Activated B cell treated with CpG ODN at 0.5 μM for 24 hours (primary cell): Measurements from ENCODE around the gene GLB1L3. TPM values are rescaled to one million over a fixed set of nuclear protein-coding genes. Genes with fewer than 3 reads are reported as not detected.

Source experiments
- ATAC-seq: fragments of 200-7000 bp; cut with Tn5 transposase; one replicate; pipeline ENCODE4 v1.10.0; 2021; ENCODE audit warnings: low read depth, mild to moderate bottlenecking, moderate library complexity
- CTCF ChIA-PET: fragments of 350-600 bp; sonication (Branson Sonifier 250); formaldehyde crosslinking; loops from one replicate; lab custom pipeline; 2021; ENCODE audit warnings: antibody characterized with exemption; lab: Charles Lee
- POLR2A ChIA-PET: fragments of 350-600 bp; sonication (Branson Sonifier 250); formaldehyde crosslinking; loops from one replicate; lab custom pipeline; 2021; ENCODE audit warnings: antibody characterized with exemption; lab: Charles Lee
- DNase-seq: peaks from one replicate; pipeline ENCODE4 v3.0.0; 2022
- H3K27ac Mint-ChIP-seq: one replicate; pipeline ENCODE4 v1.8.0; 2020; ENCODE audit warnings: mixed read lengths
- H3K27me3 Mint-ChIP-seq: one replicate; pipeline ENCODE4 v1.8.0; 2021; ENCODE audit warnings: mixed read lengths
- H3K36me3 Mint-ChIP-seq: one replicate; pipeline ENCODE4 v1.8.0; 2021; ENCODE audit warnings: low read depth, mixed read lengths
- H3K4me1 Mint-ChIP-seq: one replicate; pipeline ENCODE4 v1.8.0; 2021; ENCODE audit warnings: mixed read lengths
- H3K4me3 Mint-ChIP-seq: one replicate; pipeline ENCODE4 v1.8.0; 2020; ENCODE audit warnings: mild to moderate bottlenecking, mixed read lengths
- H3K9me3 Mint-ChIP-seq: one replicate; pipeline ENCODE4 v1.8.0; 2020; ENCODE audit warnings: mixed read lengths
- intact Hi-C: fragments of 100-400 bp; cut with micrococcal nuclease; formaldehyde crosslinking; loops from one replicate; pipeline ENCODE4 v1.15.1; 2024
- total RNA-seq: library from RNA; stranded (reverse); gene quantifications from 2 replicates; pipeline ENCODE4 v1.2.3, GENCODE V29; 2022
- TF ChIP-seq, protein P1 (sequence below): fragments of 200-600 bp; IDR thresholded peaks from one replicate; pipeline ENCODE4 v1.8.0; 2022; ENCODE audit warnings: antibody characterized with exemption, mild to moderate bottlenecking

Gene GLB1L3
- total RNA-seq, 1 donor from 2014 or later, result not detected

DNA sequence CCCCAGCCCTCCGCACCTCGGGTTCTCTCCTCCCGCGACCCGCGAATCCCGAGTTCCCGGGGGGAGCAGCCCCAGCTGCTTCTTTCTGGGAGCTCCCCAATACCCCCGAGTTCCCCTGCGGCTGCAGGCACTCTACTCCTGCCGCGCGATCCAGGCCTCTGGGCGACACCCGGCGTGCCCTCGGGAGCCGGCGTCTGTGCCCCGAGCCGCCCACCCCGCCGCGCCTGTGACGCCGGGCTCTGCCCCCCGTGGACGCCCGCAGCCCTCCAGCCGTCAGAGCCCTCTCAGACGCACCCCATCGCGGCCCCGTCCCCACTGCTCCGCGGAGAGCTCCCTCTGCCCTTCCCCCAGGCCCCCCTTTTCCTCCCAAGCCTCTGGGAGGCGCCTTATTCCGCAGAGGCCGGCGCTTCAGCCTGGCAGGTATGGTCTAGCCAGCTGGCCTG lies 56.0 kb downstream of the GLB1L3 start:
- TF ChIP-seq, protein P1, sequence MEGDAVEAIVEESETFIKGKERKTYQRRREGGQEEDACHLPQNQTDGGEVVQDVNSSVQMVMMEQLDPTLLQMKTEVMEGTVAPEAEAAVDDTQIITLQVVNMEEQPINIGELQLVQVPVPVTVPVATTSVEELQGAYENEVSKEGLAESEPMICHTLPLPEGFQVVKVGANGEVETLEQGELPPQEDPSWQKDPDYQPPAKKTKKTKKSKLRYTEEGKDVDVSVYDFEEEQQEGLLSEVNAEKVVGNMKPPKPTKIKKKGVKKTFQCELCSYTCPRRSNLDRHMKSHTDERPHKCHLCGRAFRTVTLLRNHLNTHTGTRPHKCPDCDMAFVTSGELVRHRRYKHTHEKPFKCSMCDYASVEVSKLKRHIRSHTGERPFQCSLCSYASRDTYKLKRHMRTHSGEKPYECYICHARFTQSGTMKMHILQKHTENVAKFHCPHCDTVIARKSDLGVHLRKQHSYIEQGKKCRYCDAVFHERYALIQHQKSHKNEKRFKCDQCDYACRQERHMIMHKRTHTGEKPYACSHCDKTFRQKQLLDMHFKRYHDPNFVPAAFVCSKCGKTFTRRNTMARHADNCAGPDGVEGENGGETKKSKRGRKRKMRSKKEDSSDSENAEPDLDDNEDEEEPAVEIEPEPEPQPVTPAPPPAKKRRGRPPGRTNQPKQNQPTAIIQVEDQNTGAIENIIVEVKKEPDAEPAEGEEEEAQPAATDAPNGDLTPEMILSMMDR, result no peak
- Mint-ChIP-seq H3K4me1 (peaks cover 9% of the 10 kb centered on the region), H3K27ac (no peak overlapping the region), H3K27me3 (peaks cover 47% of the 10 kb centered on the region), H3K9me3 (no peaks in the 10 kb centered on the region), H3K36me3 (no peaks in the 10 kb centered on the region), H3K4me3 (peak overlapping the region; percentile 75)
- DNase-seq (no peak), ATAC-seq (peak; percentile 19)
- intact Hi-C loops, result loop anchor here (5.0 kb wide), 1 partner anchor 55 kb away; the partner anchor contains the start of gene GLB1L3
- ChIA-PET CTCF (no interaction called here), POLR2A (interaction anchor here (1.2 kb wide), 1 partner anchor 108 kb away, joined by 6 read pairs; the partner anchor contains the start of gene NCAPD3)

DNA sequence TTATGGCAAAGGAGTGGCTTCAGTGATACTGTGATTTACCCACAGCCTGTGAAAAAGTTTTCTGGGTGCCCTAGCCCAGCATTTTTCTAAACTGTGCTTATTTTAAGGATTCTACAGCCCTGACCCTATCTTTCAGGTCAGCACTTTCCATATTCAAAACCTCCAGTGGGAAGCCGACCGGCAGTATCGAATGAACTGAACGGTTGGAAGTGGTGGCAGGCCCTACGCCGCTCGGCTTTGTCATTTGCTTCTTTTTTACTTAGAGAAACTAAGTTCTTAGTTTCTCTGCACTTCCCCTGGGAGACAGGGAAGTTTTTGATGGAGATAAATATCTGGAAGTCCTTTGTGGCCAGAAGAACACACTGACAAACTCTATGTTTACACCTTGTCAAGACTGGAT lies 56.6 kb downstream of the GLB1L3 start:
- Mint-ChIP-seq H3K27me3 (peaks cover 44% of the 10 kb centered on the region), H3K4me3 (peak overlapping the region; percentile 68), H3K9me3 (no peaks in the 10 kb centered on the region), H3K36me3 (no peaks in the 10 kb centered on the region), H3K4me1 (peaks cover 9% of the 10 kb centered on the region), H3K27ac (no peak overlapping the region)
- intact Hi-C loops, result loop anchor here (5.0 kb wide), 1 partner anchor 55 kb away; the partner anchor contains the start of gene GLB1L3
- TF ChIP-seq, protein P1, result no peak
- POLR2A ChIA-PET, result interaction anchor here (1.2 kb wide), 1 partner anchor 109 kb away, joined by 6 read pairs; the partner anchor contains the start of gene NCAPD3
- DNase-seq (no peak), ATAC-seq (no peak)
- CTCF ChIA-PET, result no interaction called here

DNA sequence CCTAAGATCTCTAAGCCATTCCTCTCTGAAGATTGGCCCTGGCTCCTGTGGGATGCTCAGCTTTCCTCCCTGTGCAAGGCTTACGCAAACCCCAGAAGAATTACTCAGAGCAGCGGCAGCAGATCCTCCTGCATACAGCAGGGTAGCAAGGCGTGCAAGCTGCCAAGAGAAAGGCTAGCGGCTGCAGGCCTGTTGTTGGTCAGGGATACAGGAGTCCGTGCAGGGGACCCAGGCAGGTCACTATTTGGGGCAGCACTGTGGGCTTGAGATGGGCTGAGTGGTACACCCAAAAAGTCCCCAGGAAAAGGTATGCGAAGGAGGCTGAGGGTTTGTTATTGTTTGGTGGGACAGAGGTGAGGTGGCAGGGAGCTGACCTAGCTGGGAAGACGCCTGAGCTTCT lies 57.1 kb downstream of the GLB1L3 start:
- Mint-ChIP-seq H3K36me3 (no peaks in the 10 kb centered on the region), H3K27ac (no peak overlapping the region), H3K9me3 (no peaks in the 10 kb centered on the region), H3K4me1 (peaks cover 9% of the 10 kb centered on the region), H3K27me3 (peaks cover 44% of the 10 kb centered on the region), H3K4me3 (no peak overlapping the region)
- no peak for DNase-seq
- ChIA-PET CTCF (no interaction called here), POLR2A (no interaction called here)
- TF ChIP-seq, protein P1, result no peak
- no peak for ATAC-seq
- intact Hi-C loops, result loop anchor here (5.0 kb wide), 1 partner anchor 56 kb away; the partner anchor contains the start of gene GLB1L3

DNA sequence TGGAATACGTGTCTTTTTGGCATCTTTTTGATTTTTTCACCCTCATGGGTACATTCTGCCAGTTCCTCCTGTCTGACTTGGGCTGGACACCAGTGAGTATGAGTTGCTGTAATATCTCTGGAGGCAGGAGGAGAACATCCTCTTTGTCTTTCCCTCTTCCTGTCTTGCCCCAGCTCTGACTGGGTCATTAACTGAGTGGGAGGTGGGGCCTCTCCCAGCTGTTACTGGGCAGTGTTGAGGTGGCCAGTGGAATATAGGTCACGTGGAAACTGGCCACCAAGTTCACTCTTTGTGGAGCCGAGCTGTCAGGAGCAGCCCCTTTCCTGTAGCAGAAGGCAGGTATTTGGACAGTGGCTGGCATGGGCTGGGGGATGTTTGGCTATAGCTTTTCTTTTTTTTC lies 57.8 kb downstream of the GLB1L3 start:
- POLR2A ChIA-PET, result interaction anchor here (1.1 kb wide), 1 partner anchor 109 kb away, joined by 3 read pairs; the partner anchor contains the start of gene VPS26B

More for the DNA sequence above, 57.8 kb downstream of the GLB1L3 start:
- CTCF ChIA-PET, result no interaction called here
- Mint-ChIP-seq H3K27me3 (peaks cover 42% of the 10 kb centered on the region), H3K4me3 (no peak overlapping the region), H3K27ac (no peak overlapping the region), H3K9me3 (no peaks in the 10 kb centered on the region), H3K4me1 (peaks cover 9% of the 10 kb centered on the region), H3K36me3 (no peaks in the 10 kb centered on the region)
- TF ChIP-seq, protein P1, result no peak
- DNase-seq, result no peak
- intact Hi-C loops, result loop anchor here (5.0 kb wide), 1 partner anchor 57 kb away; the partner anchor contains the start of gene GLB1L3
- ATAC-seq, result no peak
